Epithelial cell of proximal tubule (primary cell): ENCODE data around the gene CLGN. TPM values are rescaled to one million over a fixed set of nuclear protein-coding genes. Genes with fewer than 3 reads are reported as not detected.
A peak's percentile ranks its signal among the peaks of the same experiment; 100 is the strongest.
"Not testable (repeated sequence)": the region's sequence is repeated elsewhere in the genome, so short reads cannot be mapped to it uniquely, and the experiment has no call there.

Experiments used
- DNase-seq: peaks from one replicate; pipeline ENCODE4 v3.0.0-alpha.2; 2011; ENCODE audit warnings: low read depth
- H3K4me3 ChIP-seq: 2 replicates; pipeline ENCODE4 v1.5.1; 2011; ENCODE audit warnings: low read depth, mild to moderate bottlenecking, low read length
- total RNA-seq: library from RNA; depleted of rRNA; stranded (reverse); fragments of >200 nt; gene quantifications from 2 replicates; pipeline ENCODE4 v1.2.3, GENCODE V29; 2015
- TF ChIP-seq, protein P1 (sequence below): conservative IDR thresholded peaks from 2 replicates; pipeline ENCODE4 v1.5.1; 2012; ENCODE audit warnings: low read depth, mild to moderate bottlenecking, low read length

The CLGN gene
- total RNA-seq, 1 donor from 2014 or later, result 8.1 TPM

DNA sequence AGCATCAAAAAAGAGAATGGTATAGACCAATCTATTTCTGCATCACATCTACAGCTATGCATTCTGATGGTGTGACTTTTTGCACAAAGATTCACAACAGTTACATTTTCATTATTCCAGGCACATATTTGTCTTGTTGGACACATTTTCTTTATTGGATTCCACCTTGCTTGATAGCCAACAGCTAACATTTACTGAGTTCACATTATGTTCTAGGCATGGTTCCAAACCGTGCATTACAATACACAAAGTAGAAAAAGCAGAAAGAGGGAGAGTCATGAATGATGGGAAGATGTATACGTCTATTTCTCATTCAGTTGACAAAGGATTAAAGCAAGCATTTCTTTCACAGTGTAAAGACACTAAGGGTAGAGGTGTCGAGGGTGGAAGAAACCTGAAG, 22.9 kb upstream of the CLGN start:
- TF ChIP-seq, protein P1, sequence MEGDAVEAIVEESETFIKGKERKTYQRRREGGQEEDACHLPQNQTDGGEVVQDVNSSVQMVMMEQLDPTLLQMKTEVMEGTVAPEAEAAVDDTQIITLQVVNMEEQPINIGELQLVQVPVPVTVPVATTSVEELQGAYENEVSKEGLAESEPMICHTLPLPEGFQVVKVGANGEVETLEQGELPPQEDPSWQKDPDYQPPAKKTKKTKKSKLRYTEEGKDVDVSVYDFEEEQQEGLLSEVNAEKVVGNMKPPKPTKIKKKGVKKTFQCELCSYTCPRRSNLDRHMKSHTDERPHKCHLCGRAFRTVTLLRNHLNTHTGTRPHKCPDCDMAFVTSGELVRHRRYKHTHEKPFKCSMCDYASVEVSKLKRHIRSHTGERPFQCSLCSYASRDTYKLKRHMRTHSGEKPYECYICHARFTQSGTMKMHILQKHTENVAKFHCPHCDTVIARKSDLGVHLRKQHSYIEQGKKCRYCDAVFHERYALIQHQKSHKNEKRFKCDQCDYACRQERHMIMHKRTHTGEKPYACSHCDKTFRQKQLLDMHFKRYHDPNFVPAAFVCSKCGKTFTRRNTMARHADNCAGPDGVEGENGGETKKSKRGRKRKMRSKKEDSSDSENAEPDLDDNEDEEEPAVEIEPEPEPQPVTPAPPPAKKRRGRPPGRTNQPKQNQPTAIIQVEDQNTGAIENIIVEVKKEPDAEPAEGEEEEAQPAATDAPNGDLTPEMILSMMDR, result no peak
- no peak overlapping the region for H3K4me3 ChIP-seq
- no peak for DNase-seq

DNA sequence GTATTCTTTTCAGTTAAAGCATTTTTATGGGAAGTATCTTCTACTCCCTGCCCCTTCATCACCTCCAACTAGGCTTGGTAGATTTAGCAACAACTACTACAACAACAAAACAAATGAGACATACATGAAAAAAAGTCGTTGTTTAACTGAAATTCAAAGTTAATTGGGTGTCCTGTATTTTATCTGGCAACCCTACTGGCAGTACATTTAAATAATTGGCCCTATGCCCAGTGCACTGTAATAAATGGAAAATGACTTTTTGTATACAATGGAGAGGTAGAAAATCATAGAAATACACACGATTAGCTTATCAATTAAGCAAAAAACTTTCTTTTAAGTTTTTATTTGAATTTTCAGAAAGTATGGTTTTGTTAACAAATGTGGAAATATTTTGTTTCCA, 21.4 kb upstream of the CLGN start:
- no peak for DNase-seq
- TF ChIP-seq, protein P1, result no peak
- H3K4me3 ChIP-seq, result no peak overlapping the region

DNA sequence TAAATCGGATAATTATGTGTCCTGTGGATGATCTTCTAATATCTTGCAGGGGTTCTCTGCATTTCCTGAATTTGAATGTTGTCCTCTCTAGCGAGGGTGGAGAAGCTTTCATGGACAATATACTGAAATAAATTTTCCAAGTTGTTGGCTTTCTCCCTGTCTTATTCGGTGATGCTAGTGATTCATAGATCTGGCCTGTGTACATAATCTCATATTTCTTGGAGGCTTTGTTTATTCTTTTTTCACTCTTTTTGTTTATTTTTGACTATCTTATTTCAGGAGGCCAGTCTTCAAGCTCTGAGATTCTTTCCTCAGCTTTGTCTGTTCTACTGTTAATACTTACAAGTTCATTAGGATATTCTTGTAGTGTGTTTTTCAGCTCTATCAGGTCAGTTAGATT, 20.7 kb upstream of the CLGN start:
- no peak for DNase-seq
- TF ChIP-seq, protein P1, result no peak
- no peak overlapping the region for H3K4me3 ChIP-seq

DNA sequence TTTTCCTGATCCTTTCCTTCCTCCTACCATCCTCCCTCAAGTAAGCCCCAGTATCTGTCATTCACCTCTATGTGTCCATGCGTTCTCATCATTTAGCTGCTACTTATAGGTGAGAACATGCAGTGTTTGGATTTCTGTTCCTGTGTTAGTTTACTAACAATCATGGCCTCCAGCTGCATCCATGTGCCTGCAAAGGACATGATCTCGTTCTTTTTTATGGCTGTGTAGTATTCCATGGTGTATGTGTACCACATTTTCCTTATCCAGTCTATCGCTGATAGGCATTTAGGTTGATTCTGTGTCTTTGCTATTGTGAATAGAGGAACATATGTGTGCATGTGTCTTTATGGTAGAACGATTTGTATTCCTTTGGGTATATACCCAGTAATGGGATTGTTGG, 16.9 kb upstream of the CLGN start:
- not testable (repeated sequence) for H3K4me3 ChIP-seq, DNase-seq

DNA sequence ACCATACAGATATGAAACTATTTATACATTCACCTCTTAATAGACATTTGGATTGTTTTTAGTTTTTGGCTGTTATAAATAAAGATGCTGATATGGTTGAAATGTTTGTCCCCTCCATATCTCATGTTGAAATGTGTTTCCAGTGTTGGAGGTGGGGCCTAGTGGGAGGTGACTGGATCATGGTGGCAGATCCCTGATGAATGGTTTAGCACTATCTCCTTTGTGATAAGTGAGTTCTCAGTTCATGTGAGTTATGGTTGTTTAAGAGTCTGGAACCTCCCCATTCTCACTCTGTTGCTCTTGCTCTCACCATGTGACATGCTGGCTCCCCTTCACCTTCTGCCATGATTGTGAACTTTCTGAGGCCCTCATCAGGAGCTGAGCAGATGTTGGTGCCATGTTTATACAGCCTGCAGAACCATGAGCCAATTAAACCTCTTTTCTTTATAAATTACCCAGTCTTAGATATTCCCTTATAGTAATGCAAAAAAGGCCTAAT, 12.2 kb upstream of the CLGN start:
- TF ChIP-seq, protein P1, result no peak
- no peak for DNase-seq
- H3K4me3 ChIP-seq, result no peak overlapping the region

DNA sequence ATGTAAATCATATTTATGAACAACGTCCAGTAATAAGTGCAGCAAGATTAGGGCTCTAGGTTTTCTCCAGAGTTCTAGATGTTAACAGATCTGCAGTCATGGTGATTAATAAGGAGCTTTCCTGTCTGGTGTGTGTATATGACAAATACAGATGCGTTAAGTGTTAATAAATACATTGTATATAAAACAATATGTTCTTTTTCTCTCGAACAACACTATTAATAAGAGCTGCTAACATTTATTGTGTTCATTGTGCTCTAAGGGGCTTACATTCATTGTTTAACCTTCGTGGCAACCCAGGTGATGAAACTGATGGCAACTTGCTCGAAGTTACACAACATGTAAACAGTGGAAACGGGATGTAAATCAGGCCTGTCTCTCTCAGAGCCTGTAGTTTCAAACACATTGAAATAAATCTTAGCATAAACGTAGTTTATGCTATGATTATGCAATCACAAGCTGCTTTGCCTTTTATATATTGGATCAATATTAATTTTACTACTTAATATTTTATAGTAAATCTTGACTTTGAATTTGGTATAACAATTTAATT, 547 bp upstream of the CLGN start:
- TF ChIP-seq, protein P1, result no peak
- DNase-seq, result no peak
- H3K4me3 ChIP-seq, result peak overlapping the region; percentile 76

DNA sequence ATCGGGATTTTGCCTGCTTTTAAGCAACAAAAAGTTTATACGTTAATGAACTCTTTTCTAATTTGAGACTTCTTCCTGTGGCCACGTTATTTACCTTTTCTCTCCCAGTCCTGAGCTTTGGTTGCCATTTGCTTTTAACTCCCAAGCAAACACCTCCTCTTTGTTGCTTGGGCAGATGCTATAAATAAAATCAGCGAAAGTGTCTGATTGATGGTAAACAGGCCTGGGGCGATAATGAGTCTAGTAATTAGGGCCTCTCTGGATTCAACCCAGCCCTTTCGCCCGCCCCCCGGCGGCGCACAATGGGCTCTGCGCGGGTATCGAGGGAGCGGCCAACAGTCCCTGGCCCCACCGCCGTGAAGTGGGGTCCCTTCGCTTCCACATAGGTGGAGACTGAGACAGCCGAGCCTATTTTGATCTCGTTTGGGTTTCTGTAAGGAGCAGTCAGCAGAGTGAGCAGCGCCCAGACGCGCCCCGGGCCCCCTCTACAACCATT, 790 bp downstream of the CLGN start:
- H3K4me3 ChIP-seq, result peak overlapping the region; percentile 76
- no peak for DNase-seq
- TF ChIP-seq, protein P1, result peak; percentile 23
